NCI-H187 treated with DMSO at 0.1 percent for 48 hours (cell line): ENCODE data around the gene FOXO1.

Source experiments
- DNase-seq: peaks from one replicate; lab custom pipeline; 2025; lab: John Stamatoyannopoulos, UW

FOXO1 gene

DNA sequence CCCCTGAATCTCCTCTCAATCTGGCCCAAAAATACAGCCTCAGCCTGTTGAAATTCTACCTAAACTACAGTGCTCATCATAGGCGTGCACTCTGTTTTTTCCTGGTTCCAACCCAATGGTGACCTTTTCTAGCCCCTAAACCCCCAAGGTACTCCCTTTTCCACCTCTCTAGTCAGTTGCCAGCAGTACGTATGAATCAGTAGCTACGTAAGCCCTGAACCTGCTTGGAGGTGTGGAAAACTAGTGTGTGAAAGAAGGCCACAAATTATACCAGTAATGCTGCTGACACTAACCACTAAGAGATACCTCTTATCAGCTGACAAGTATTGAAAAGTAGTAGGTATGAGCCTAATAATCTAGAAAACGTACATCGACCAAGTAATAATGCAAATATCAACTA lies 60.9 kb downstream of the FOXO1 start:
- DNase-seq, result no peak

DNA sequence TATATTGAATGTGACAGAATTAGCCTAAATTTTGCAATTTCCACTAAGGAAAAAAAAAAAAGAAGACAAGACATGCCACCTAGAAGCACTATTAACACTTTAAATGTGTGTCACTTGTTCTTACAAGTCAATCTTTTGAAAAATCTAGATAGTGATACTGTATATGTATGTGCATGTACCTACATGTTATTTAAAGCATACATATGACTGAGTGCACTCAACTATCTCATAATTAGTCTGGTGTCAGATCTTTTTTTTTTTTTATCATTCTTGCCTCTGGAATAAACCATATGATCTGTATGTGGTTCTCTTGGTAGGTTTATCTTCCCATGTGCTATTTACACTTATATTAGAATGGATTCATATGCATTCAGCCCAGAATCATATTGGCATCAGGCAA lies 62.3 kb downstream of the FOXO1 start:
- DNase-seq, result no peak

DNA sequence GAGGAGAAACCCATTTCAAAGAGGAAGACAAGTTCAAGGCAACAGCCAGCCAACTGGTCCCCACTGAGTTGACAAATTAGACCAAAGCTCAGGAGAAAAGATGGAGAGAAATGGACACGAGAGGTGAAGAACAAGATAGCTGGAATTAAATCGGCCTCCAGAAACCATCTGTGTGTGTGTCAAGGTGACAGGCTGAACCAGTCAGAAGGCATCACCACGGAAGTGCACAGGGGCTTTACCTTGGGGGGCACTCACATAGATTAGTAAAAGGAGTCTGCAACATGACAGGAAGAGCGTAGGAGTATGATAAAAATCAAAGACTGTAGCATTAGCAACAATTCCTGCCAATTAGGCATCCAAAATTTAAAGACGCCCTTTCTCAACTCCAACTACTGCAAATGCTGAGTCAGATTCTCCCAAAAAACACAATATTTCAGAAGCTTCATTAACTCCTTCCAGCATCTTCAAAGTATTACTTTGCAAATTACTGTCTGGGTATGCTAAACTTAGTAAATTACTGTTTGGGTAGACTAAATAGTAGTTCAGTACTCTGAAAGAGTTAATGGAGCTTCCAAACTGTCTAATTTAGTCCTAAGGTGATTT lies 66.2 kb downstream of the FOXO1 start:
- DNase-seq, result no peak

DNA sequence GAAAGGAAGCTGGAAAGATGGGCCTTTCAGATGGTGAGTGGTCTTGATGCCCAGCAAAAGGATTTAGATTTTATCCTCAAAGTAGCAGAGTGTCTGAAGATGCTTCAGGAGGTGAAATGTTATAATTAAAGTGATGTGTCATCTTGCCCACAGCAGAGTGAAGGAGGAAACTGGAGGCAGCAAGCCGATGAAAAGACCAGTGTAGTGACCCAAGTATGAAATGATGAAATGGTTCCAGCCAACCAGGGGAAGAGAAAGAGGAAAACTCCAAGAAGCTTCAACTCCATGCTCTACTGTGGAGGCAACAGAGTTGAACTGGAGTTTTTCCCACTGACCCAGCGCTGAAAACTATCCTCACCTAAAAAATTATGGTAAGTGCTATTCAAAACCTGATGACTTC lies 66.7 kb downstream of the FOXO1 start:
- DNase-seq, result no peak

DNA sequence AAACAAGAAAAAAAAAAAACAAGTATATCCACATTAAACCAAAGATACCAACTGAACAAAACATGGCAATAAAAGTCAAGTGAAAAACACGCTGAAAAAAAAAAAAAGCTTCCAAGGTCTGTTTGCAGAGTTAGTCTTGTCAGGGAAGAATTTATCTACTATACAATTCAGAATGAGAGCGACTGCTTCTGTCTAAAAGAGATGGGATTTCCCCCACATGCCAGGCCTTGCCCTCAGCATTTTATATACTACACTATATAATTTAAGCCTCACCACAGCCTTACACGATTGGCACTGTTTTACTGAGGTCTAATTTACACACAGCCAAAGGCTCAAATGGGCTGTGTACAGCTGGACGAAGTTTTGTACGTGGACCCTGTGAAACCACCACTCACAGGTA lies 67.3 kb downstream of the FOXO1 start:
- DNase-seq, result no peak

DNA sequence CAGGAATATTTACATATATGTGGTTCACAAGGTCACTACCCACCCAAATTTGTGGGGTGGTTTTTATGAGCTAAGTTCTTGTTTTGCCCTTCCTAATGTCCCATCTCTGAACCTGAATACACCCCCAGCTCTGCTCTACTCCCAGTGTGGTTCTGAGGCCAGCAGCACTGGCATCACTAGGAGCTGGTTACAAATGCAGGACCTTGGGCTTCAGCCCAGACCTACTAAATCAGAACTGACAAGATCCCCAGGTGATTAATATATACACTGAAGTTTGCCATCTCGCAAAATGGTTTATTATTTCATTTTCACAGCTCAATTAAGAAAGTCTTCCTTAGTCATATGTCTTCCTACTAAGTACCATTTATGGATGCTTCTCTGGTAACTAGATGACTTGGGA lies 67.9 kb downstream of the FOXO1 start:
- DNase-seq, result no peak

DNA sequence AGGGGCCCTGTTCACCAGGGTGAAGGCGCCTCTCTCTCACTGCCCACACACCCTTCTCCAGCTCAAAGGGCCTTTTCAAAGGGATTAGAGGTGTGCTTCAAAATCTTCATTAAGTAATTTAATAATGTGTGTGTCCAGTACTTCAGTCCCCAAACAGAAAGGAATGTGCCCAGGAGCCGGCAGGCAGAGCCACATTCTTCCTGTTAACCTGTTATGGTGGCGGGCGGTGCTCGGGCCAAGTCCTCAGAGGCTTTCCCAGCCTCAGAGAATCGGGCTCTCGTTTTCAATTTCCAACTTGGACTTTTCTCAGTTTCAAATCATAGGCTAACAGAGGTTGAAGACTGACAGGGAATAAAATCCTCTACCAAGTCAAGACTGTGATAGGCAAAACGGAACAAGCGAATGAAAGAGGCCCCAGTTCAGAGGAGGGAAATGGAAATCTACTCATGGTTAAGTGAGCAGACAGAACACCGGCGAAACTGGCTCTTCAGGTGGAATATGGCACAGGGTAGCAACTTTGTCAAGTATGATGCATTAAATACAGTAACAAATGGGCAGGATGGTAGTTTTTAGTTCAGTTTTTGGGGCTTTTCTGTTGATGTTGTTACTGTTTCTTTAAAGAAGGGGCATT lies 68.6 kb downstream of the FOXO1 start:
- DNase-seq, result no peak

DNA sequence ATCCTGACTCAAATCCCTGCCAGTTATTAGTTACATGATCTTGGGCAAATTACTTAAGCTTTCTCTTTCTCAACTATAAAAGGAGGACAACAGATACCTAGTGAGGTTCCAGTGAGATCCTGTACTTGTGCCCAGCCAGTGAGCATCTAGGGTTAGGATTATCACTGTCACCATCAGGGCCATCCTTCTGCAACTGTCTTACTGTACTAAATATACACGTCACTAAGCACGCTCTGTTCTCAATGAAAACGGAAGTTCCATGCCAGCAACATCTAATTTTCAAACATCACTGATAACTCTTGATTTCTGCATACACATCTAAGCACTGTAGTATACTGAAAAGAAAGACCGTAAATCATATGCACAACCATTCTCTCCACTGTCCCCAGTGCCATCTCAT lies 70.0 kb downstream of the FOXO1 start:
- no peak for DNase-seq

DNA sequence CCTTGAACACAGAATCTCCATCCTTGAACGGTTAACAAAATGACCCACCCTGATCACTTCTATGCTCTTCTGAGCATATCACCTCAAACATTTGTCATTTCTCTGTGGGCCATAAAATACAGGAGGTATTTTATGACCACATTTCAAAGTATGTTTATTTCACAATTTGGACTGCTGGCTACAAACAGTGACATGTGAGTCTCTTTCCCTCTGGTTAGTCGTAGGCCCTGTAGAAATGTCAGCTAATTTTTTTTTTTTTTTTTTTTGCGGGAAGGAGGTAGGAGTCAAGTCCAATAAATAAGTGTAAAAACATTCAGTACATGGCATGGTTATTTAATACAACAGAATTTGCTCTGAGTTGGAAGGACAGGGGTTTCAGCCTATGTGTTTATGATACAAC lies 70.7 kb downstream of the FOXO1 start:
- DNase-seq, result no peak

DNA sequence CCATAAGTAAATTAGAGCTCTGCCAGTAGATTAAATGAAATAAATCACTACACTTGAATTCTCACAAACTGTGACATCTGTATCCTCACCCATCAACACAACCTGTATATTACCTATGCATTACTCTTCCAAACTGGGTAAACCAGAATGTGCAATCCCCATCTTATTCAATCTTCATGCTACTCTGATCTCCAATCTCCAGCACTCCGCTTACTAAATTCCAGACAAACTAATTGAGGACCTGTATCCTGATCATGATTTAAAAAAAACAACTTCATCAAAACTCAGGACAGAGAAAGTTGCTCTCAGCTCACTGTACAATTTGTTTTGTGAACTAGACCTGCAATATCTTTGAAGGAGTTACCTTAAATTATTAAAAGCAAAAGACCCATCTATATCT lies 74.4 kb downstream of the FOXO1 start:
- DNase-seq, result no peak

DNA sequence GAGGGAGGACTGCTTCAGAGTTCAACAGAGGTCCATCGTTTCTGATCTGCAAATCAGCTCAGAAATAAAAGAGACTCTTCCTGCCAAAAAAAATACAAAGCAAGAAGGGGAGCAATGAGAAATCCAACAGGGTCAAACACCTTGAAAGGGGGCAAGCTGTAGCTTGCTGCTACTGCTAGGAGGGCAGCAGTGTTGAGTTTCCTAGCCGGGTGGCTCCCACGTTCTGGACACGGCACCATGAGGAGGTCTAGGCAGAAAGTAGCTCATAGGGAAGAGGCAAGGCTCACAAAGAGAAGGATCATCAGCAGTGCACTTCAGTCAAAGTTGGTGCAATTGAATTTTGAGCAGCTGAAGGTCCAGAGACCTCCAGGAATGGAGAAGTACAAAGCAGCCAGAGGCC lies 75.3 kb downstream of the FOXO1 start:
- no peak for DNase-seq

DNA sequence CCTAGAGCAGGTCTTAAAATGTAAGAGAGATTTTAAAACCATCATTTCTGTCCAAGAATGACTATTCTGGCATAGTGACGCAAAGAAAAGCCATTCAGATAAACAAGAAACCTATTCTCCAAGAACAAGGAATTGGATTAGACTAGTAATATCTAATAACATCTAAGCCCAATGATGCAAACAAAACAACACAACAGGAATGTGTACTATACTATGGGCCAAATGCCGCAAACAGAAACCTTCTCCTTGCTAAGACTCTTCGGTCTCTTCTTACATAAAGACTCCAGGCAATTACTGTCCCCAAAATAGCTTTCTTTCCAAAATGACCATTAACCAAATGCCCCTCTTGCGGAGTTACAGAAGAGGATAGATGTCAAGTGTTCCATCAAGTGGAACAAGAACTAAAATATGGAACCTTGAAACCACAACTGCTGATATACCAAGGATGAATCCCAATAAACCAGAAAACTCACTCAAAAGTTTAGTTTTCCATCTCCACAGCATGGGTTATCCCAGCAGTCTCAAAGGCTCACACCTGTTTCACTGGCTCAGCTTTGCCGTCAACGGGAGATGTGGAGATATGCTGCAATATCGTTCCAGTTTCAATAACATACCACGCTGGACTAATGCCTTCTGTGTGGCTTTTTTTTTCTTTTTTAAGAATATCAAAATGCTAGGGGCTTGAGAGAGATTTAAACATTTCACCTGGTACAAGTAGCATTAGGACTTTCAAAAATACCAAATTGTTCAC lies 76.2 kb downstream of the FOXO1 start:
- DNase-seq, result no peak

DNA sequence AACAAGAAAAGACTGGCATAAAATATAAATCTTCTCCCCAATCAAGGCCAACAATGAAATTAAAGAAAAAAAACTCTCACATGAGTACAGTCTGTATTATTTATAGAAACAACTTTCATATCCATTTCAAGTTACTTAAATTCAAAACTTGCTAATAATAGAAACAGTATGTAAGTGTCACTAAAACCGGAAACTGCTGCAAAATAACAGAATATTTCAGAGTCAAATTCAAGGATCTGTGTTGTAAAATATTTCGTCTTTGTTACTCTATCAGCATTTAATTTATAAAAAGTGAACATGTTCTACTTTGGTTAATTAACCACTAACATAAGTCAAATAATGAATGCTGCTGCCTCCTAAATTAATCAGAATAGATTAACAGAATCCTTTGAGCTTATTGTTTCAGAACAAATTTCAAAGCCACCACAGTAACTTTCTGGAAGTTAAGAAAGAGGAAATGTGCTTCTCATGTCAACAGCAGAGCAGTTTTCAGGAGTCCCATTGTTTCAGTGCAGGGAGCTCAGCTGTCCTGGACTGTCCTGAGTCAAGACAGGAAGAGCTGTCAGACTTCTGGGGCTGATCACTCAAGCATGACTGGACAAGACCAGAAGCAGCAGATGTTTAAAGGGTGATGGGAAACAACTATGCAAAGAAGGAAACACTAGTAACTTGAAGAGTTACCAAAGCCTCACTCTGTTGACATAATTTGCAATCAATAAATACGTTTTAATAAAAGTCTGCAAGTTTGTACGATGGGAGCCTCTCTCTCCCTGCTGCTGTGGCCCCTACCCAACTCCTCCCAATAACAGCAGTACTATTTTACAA lies 76.9 kb downstream of the FOXO1 start:
- no peak for DNase-seq

DNA sequence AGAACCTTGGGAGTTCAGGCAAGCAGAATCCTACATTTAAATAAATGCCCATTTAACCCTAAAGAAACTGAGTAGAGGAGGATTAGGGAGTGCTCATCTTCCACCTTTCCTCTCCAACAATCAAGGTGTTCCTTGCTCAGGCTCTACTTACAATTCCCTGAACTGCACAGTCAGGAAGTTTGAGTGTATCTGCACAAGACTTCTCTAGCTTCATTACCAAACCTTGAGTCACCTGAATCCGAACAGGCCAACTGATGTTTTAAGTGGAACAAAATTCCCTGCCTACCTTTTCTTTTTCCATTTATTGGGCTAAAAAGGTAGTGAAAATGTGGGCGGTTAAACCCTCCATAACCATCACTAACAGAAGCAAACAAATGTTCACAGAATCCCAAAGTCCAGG lies 78.3 kb downstream of the FOXO1 start:
- DNase-seq, result no peak

DNA sequence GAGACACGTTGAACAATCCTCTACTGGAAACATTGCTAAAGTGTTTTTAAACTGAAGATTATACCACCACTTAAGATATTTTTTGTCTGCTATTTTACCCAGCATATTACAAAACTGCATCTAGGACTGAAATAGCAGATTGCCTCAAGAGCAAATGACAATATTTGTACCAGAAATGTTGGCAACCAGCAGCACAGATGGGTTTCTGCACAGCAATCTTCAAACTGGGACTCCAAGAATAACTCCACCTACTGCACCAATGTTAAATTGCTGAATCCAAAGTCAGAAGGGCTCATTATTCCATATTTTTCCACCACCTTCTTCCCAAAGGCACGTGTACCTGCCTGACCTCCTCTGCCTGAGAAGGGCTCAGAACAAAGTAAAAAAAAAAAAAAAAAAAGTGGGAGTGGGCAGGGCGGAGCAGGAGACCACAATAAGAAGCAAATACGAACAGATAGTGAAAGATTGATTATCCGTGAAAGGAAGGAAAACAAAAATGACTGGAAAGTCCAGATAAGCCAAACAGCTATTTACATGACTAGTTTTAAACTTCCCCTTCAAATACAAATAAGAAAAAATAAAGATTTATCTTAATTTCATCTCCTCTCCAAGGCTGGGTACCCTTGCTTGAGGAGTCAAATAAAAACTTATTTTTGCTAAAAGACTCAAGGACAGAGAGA lies 79.4 kb downstream of the FOXO1 start:
- no peak for DNase-seq

DNA sequence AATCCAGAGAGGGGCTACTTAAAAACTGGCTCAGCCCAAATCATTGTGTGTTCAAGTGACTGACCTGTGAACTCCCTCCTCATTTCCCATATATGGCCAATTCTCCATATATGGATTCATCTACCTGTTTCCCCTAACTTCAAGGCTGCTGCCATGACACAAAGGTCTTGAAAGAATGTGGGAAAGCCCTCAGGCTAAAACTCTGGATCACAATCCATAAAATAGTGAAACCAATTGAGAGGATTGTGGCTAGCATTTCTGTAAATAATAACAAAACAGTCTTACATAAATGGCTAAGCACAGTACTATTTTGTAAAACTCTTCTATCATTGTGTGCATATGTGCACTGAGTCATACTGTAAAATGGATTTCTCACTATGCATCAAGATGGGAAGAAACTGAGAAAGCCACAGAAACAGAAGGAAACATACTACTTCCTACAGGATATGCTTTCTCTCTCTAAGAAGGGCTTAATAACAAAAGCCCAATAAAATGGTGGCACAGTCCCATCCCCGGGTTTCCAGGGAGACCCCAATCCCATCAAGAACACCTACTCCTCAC lies 80.5 kb downstream of the FOXO1 start:
- DNase-seq, result no peak

DNA sequence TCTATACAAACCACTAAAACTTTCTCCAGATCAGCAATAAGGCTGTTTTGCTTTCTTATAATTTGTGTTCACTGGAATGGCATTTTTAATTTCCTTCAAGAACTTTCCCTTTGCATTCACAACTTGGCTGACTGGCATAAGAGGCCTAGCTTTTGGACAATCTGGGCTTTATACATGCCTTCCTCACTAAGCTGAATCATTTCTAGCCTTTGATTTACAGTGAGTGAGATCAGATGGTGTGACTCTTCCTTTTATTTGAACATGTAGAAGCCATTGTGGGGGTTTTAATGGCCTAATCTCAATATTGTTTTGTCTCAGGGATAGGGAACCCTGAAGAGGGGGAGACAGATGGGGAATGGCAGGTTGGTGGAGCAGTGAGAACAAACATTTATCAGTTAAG lies 82.7 kb downstream of the FOXO1 start:
- DNase-seq, result no peak

DNA sequence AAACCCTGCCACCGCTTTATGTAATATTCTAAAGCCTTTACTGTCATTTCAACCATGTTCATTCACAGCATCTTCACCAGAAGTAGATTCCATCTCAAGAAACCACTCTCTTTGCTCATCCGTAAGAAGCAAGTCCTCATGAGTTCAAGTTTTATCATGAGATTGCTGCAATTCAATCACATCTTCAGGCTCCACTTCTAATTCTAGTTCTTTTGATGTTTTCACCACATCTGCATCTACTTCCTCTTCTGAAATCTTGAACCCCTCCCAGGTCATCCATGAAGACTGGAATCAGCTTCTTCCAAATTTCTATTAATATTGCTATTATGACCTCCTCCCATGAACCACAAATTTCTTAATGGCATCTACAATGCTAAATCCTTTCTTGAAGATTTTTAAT lies 83.9 kb downstream of the FOXO1 start:
- no peak for DNase-seq

DNA sequence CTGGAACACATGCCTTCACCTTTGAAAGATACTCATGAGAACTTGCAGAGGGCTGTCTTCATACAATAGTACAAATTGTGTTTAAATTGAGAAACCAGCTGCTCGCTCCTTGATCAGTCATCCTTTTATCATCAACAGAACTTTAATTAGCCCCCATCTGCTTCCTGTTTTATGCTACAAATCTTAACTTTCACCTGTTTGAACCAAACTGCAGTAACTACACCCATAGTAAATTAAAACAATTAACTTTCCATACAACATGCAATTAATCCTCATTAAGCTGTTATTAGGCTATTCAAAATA lies 85.2 kb downstream of the FOXO1 start:
- DNase-seq, result no peak

DNA sequence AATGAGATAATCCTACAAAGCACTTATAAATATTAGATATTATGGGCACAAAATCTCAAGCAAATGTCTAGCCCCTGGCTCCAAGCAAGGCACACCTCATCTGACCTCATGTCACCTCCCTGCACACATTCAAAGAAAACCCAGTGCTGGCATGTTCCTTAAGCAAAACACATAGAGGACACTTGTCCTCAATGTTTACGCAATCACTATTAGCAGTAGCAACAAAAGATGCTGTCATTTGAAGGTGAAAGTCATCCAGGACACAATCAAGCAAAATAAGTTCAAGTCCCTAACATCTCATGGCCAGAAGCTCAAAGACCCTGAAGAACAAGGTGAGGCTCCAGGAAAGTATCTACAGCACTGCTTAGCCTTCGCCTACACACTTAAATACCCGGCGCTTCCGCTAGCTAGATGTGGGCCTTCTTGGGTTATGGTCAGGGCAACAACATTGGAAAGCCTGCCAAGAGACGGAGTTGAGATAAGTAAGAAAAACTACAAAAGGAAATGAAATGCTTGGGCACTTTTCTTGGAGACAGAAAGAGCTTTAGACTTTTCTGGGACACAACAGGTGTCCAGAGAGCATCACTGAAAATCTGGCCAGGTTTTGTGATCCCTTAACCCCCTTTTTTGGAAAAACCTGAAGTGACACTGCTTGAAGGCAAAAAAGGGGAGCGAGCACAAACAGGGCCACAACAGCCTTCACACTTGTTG lies 85.7 kb downstream of the FOXO1 start:
- no peak for DNase-seq

DNA sequence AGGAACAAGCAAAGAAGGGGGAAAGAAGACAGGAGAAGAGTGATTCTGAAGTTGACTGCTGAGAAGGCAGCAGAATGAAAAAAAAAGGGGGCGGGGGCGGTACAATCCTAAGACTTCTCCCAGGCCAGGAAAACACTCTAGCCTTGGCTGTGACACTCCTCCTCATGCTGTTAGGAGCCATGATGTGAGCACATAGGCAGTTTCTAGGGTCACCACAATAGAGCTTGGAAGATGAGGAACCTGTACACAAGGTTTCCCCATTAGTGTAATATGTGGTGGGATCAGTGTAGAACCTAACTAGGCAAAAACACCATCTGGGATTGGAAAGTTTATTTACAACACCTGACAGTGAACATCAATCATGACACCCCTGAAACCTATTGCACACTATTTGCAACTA lies 86.9 kb downstream of the FOXO1 start:
- DNase-seq, result no peak
